Astrocyte of the cerebellum (primary cell): ENCODE measurements around the gene PPM1G.
A peak's percentile ranks its signal among the peaks of the same experiment; 100 is the strongest.
"Not testable (repeated sequence)": the region's sequence is repeated elsewhere in the genome, so short reads cannot be mapped to it uniquely, and the experiment has no call there.

ENCODE experiments used
- DNase-seq: peaks from one replicate; pipeline ENCODE4 v3.0.0-alpha.2; 2011; ENCODE audit warnings: low read depth
- H3K4me3 ChIP-seq: 2 replicates; pipeline ENCODE4 v1.5.1; 2011; ENCODE audit warnings: mild to moderate bottlenecking, low read depth, low read length, moderate library complexity
- in situ Hi-C: cut with HindIII; loops from 2 replicates; pipeline ENCODE4 v1.10.0; 2017; ENCODE audit warnings: low sequenced_read_pairs
- TF ChIP-seq, protein P1 (sequence below): IDR thresholded peaks from 2 replicates; pipeline ENCODE4 v1.5.1; 2012; ENCODE audit warnings: low read length, low read depth, moderate library complexity, mild to moderate bottlenecking; ENCODE audit errors: missing control alignments

Gene PPM1G

DNA sequence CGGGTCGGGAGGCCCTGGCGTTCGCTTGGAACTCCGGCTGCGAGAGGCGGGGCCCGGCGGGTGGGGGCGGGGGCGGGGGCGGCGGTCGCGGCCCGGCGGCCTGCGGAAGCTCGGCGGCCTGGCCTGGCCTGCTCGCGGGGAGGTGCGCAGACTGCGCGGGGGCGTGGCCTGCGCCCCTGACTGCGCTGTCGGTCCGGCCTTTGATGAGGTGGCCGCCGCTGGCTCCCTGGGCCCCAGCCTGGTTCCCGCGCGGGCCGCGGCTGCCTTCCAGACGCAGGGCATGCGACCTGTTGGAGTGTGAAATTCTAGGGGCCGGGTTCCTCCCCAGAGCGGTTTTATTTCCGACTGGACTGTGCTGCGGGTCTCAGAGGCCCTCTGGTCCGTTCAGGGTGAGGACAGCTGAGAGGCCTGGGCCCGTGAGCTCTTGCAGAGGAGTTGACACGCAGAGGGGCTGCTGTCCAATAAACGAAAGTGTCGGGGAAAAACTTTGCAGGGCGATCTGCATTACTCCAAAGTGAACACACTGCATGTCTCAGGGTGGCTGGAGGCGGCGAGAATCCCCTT is 19.7 kb upstream of the PPM1G start:
- TF ChIP-seq, protein P1, sequence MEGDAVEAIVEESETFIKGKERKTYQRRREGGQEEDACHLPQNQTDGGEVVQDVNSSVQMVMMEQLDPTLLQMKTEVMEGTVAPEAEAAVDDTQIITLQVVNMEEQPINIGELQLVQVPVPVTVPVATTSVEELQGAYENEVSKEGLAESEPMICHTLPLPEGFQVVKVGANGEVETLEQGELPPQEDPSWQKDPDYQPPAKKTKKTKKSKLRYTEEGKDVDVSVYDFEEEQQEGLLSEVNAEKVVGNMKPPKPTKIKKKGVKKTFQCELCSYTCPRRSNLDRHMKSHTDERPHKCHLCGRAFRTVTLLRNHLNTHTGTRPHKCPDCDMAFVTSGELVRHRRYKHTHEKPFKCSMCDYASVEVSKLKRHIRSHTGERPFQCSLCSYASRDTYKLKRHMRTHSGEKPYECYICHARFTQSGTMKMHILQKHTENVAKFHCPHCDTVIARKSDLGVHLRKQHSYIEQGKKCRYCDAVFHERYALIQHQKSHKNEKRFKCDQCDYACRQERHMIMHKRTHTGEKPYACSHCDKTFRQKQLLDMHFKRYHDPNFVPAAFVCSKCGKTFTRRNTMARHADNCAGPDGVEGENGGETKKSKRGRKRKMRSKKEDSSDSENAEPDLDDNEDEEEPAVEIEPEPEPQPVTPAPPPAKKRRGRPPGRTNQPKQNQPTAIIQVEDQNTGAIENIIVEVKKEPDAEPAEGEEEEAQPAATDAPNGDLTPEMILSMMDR = no peak
- in situ Hi-C loops = no loop called here
- peak; percentile 42 for DNase-seq
- H3K4me3 ChIP-seq = peak overlapping the region; percentile 68

DNA sequence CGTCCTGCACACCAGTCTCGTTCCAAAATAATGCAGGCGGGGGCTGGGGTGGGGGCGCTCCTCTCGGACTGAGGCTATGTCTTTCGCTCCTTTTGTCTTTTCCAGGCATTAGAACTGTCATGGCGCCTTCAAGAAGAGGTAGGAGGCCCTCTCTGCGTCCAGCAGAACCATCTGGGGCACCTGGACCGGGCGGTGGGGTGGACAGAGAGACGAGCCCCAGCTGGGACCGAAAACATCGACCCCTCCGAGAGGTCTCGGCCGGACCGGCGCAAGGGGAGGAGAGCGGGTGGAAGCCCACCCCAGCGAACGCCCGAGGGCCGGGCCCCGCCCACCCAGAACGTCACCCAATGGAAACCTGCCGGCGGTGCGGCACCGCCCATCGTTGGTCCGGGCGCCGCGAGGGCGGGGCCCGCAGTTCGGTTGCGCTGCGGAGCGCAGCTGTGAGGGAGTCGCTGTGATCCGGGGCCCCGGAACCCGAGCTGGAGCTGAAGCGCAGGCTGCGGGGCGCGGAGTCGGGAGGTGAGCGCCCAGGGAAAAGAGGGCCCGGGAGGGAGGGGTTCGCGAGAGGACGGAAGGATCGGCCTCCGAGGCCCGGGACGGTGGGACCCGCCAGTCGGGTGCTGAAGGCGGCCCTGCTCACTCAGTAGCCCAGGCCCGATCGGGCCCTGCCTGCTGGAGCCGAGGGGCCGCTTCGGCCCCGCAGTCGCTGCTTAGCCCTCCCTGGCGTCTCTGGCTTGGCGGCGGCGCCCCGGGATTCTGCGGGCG is 19.0 kb upstream of the PPM1G start, which contains the start of gene NRBP1:
Gene NRBP1 (plus strand): TSS at position 419 of the 765 bp plus-strand sequence. CDS start 4,643 bp downstream, outside the sequence.
- TF ChIP-seq, protein P1 = no peak
- in situ Hi-C loops = no loop called here
- peak; percentile 49 for DNase-seq
- peak within 1 kb of the TSS; percentile 68 for H3K4me3 ChIP-seq

DNA sequence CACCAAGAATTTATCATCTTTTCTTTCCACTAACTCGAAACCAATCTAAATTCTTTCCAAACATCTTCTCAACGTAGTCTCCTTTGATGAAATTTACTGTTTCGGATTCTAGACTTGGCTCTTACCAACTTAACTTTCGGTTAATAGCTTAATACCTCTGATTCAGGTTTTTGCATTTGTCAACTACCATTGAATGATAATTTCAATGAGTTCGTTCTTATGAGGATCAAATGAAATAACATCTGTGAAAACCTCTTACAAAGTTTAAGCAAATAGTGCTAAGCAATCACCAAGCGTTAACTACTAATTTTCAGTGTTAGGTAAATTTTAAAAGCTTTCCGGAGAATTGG is 18.4 kb upstream of the PPM1G start:
- in situ Hi-C loops = no loop called here
- TF ChIP-seq, protein P1 = no peak
- peak overlapping the region; percentile 68 for H3K4me3 ChIP-seq
- no peak for DNase-seq

DNA sequence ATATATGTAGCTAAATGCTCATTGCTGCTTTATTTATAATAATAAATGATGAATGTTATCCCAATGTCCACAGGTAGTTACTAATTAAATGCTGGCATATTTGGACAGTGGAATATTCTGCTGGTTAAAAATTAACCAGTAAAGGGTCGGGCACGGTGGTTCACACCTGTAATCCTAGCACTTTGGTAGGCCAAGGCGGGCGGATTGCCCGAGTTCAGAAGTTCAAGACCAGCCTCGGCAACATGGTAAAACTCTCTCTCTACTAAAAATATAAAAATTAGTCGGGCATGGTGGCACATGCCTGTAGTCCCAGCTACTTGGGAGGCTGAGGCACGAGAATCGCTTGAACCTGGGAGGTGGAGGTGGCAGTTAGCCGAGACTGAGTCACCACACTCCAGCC is 15.6 kb upstream of the PPM1G start:
- H3K4me3 ChIP-seq, in situ Hi-C loops, DNase-seq: not testable (repeated sequence)

DNA sequence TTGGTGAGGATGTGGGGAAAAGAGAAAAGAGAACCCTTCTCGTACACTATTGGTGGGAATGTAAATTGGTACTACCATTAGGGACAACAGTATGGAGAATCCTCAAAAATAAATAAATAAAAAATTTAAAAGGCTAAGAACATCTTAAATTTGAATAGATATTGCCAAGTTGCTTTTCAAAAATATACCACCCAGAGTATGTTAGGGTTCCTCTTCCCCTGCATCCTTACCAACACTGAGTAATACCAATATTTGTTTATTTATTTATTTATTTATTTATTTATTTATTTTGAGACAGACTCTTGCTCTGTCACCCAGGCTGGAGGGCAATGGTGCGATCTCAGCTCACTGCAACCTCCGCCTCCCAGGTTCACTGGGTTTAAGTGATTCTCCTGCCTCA is 13.6 kb upstream of the PPM1G start:
- DNase-seq = no peak
- TF ChIP-seq, protein P1 = no peak
- in situ Hi-C loops = no loop called here
- H3K4me3 ChIP-seq = no peak overlapping the region

DNA sequence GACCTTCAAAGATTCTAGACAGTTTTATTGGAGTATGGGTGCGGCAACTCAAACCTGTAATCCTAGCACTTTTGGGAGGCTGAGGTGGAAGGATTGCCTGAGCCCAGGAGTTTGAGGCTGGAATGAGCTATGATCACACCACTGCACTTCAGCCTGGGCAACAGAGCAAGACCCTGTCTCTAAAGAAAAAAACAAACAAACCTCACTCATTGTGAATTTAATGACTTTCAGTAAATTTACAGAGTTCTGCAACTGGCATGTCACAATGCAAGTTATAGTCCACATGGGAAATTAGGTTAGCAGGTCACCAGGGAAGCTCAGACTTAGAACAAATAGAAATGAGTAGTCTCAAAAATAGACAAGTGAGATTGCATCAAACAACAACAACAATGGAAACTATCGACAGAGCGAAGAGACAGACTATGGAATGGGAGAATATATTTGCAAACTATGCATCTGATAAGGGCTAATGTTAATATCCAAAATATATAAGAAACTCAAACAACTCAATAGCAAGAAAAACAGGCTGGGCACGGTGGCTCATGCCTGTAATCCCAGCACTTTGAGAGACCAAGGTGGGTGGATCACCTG is 12.4 kb upstream of the PPM1G start:
- TF ChIP-seq, protein P1 = no peak
- in situ Hi-C loops = no loop called here
- DNase-seq = no peak
- H3K4me3 ChIP-seq = no peak overlapping the region

DNA sequence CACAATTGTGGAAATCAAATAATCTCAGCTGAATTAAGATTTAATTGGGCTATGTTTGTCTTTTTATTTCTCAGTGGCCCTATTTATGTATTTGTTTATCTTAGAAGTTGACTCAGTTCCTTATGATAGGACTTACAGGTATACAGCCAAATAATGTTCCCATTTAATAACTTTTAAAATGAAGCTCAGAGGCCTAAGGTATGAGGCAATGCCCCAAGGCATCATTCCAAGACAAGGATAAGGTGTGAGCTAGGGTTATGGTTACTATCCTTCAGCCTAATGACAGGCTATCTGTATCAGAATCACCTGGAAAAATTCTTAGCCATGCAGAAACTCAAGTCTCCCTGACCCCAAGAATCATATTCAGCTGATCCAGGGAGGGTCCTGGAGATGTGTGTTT is 11.6 kb upstream of the PPM1G start:
- in situ Hi-C loops = no loop called here
- TF ChIP-seq, protein P1 = no peak
- no peak overlapping the region for H3K4me3 ChIP-seq
- no peak for DNase-seq
